Spleen (tissue), 7 donors: ENCODE measurements around the gene PEF1.

Experiments used
- POLR2A ChIP-seq, 3 donors: fragments of 450-650 bp; IDR thresholded peaks; one replicate each; pipeline ENCODE4 v1.5.1; 2017; ENCODE audit warnings: antibody characterized with exemption in 3 of 3, mild to moderate bottlenecking in 1 of 3
- TF ChIP-seq, protein P1 (sequence below), 11 experiments: fragments of 200-600 bp in 7 of 11; fragments of 450-650 bp in 4 of 11; sonication (generic) in 4 of 11; IDR thresholded peaks in 8 of 11; conservative IDR thresholded peaks in 3 of 11; 1 replicate in 7 of 11; 2 replicates in 4 of 11; pipeline versions ENCODE4 v1.4.0 to v1.8.0; 2016 to 2021; ENCODE audit warnings: antibody characterized with exemption in 11 of 11, inconsistent platforms in 4 of 11, mild to moderate bottlenecking in 1 of 11
- donor health status: DM: no; HTN: no; CAD: no; lungs with moderate emphysema.
- donor health status: DM: no; HTN: no; CAD: no.
- donor health status: DM: no; HTN: no; CAD: no.

DNA sequence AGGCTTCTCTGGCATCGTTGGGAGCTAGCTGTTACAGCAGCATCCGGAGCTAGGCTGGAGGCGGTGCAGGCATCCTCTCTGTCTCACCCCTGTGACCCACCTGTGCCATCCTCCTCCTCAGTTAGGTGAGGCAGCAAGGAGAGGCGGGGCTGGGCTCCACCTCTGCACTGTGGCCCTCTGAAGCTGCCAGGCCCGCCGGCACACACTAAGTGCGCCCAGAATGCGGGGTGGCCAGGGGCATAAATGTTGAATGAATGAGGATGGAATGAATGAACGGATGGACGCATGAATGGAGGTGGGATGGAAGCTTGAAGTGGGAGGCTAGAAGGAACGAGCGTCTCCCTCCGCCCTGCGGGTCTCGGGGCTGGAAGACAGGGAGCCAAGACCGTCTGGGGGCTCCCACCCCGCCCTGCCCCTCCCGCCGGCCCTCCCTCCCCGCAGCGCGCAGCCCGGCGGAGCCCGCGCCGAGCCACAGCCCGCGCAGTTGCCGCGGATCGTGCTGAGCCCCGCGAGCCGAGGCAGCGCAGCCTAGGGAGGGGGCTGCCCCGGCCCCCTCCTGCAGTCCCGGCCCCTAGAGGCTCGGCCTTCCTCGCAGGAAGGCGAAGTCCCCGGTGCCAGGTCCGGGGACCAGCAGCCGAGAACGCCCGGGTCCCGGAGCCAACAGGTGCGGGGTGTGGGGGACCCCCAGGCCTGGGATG is 27.3 kb downstream of the PEF1 start, which contains the start of gene HCRTR1:
- TF ChIP-seq, protein P1, sequence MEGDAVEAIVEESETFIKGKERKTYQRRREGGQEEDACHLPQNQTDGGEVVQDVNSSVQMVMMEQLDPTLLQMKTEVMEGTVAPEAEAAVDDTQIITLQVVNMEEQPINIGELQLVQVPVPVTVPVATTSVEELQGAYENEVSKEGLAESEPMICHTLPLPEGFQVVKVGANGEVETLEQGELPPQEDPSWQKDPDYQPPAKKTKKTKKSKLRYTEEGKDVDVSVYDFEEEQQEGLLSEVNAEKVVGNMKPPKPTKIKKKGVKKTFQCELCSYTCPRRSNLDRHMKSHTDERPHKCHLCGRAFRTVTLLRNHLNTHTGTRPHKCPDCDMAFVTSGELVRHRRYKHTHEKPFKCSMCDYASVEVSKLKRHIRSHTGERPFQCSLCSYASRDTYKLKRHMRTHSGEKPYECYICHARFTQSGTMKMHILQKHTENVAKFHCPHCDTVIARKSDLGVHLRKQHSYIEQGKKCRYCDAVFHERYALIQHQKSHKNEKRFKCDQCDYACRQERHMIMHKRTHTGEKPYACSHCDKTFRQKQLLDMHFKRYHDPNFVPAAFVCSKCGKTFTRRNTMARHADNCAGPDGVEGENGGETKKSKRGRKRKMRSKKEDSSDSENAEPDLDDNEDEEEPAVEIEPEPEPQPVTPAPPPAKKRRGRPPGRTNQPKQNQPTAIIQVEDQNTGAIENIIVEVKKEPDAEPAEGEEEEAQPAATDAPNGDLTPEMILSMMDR (IDR thresholded peaks at IDR 0.05 in 8 of 11, conservative IDR thresholded peaks at IDR 0.05 in 3 of 11): no peak
- TF ChIP-seq POLR2A (IDR thresholded peaks at IDR 0.05): no peak
